Measurements from ENCODE around the gene NRTN. TPM values are rescaled to one million over a fixed set of nuclear protein-coding genes. Genes with fewer than 3 reads are reported as not detected.
A peak's percentile ranks its signal among the peaks of the same experiment; 100 is the strongest.
"Not testable (repeated sequence)": the region's sequence is repeated elsewhere in the genome, so short reads cannot be mapped to it uniquely, and the experiment has no call there.

Gene NRTN
- total RNA-seq, 1 donor from 2014 or later = 0.13 TPM

DNA sequence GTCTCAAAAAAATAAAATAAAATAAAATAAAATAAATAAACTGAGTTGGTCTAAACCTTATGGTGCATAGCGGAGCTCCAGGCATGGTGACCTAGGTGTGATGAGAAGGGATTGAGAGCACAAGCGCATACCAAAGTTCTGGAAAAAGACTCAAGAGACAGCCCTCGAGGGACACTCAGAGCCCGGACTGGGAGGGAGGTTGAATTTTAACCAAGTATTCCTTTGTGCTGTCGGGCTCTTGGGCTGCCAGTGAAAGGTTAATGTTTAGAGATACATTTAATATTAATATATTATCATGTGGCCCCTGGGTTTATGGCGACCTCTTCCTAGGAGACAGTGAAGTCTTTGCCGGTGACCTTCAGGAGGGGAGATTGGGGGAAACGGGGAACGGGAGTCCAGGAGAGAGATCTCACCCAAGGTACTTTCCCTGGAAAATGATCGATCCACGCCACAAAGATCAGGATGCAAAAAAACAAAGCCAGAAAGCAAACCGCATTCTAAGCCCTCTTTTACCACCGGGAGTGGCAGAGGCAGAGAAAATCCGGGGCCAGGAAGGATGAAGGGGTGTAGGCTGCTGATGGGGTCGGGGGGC is 33.0 kb downstream of the NRTN start:
- DNase-seq (ENCODE audit: low read depth in 2 of 2) = no peak

- DNase-seq (ENCODE audit: low read depth in 2 of 2) = no peak
Measured at GRCh38 chr19:5838353-5839064, 33.6 kb downstream of the NRTN start.

- DNase-seq (ENCODE audit: low read depth in 2 of 2) = no peak
Measured at GRCh38 chr19:5839065-5840017, 34.5 kb downstream of the NRTN start, which contains the start of gene FUT6. TSS of gene FUT6 (minus strand) at chr19:5839702. CDS start at chr19:5832567, 7,135 bp downstream.

- not testable (repeated sequence) for DNase-seq (ENCODE audit: low read depth in 2 of 2)
Measured at GRCh38 chr19:5841735-5842111, 36.9 kb downstream of the NRTN start.

DNA sequence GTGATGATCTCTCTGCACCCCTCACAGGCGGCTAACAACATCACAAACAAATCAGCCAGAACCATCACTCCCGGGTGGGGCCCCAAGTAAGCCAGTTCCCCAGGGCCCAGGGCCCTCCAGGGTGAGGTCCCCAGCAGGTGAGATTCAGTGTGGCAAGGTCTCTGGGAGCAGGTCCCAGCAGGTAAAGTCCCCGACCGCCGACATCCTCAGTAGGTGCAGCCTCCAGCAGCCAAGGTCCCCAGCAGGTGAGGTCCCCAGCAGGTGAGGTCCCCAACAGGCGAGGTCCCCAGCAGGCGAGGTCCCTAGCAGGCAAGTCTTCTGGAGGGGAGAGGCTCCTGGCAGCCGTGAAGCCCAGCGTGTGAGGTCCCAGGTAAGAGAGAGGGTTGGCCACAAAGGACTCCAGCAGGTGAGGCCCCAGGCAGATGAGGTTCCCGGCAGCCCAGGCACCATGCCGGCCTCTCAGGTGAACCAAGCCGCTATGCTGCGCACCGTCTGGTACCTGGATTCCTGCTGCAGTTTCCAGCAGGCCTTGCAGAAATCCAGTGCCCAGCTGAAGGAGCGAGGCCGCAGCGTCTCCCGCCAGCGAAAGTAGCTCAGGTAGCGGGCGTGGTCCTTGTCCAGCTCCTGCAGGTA is 38.5 kb downstream of the NRTN start:
- DNase-seq (ENCODE audit: low read depth in 2 of 2) = no peak

DNA sequence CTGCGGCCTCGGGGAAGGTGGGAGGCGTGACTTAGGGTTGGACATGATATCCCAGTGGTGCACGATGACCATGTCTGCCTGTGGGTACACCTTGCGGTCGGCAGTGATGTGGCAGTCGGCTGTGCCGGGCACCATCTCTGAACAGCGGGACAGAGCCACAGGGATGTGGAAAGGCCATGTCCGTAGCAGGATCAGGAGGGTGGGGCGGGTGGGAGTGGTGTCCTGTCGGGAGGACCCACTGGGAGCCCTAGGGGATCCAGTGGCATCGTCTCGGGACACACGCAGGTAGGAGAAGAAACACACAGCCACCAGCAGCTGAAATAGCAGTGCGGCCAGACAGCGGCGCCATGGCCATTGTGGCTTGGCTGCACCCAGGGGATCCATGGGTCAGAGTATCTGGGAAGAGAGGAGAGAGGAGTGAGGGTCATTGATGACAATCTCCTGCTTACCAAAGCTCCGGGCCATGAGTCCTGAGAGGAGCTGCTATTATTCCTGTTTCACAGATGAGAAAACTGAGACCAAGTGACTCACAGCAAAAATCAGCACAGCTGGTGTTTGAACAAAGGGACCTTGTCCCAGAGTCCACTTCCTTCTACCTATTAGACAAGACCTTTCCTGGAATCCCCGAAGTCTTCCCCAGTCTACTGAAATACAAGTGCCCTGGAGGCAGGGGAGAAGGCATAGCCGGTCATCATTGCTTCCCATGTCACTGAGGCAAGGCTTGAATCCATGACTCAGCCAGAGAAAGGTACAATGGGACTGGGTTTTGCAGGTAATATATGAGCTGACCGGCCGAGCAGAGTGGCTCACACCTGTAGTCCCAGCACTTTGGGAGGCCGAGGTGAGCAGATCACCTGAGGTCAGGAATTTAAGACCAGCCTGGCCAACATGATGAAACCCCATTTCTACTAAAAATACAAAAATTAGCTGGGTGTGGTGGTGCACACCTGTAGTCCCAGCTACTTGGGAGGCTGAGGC is 39.9 kb downstream of the NRTN start:
- no peak for DNase-seq (ENCODE audit: low read depth in 2 of 2)

GRCh38 chr19:5847846-5848245 is 43.0 kb downstream of the NRTN start:
- DNase-seq (ENCODE audit: low read depth in 2 of 2) = not testable (repeated sequence)

GRCh38 chr19:5848621-5849020 is 43.8 kb downstream of the NRTN start:
- DNase-seq (ENCODE audit: low read depth in 2 of 2) = not testable (repeated sequence)

DNA sequence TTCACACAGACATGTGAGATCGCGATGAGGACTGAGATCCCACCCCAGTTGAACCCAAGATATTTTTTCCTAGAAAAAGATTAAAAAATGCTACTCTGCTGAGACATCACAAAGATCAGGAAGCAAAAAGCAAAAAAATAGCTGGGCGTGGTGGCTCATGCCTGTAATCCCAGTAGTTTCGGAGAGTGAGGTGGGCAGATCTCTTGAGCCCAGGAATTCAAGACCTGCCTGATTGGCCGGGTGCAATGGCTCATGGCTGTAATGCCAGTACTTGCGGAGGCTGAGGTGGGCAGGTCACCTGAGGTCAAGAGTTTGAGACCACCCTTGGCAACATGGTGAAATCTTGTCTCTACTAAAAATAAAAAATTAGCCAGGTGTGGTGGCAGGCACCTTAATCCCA is 45.3 kb downstream of the NRTN start:
- no peak for DNase-seq (ENCODE audit: low read depth in 2 of 2)

- DNase-seq (ENCODE audit: low read depth in 2 of 2) = no peak
Measured at GRCh38 chr19:5850743-5851293, 46.0 kb downstream of the NRTN start.

- DNase-seq (ENCODE audit: low read depth in 2 of 2) = no peak
Measured at GRCh38 chr19:5851302-5851701, 46.4 kb downstream of the NRTN start, which contains the start of gene FUT3. TSS of gene FUT3 (minus strand) at chr19:5851449.

DNA sequence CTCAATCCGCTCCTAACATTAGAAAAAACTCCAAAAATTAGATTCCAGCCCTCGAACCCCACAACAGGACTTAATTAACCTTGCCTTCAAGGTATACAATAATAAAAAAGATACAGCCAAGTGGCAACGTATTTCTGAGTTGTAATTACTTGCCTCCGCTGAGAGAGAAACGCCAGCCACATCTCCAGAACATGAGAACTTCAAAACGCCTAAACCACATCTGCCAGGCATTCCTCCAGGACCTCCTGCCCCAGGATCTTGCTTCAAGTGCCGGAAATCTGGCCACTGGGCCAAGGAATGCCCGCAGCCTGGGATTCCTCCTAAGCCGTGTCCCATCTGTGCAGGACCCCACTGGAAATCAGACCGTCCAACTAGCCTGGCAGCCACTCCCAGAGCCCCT is 49.3 kb downstream of the NRTN start:
- not testable (repeated sequence) for DNase-seq (ENCODE audit: low read depth in 2 of 2)

DNA sequence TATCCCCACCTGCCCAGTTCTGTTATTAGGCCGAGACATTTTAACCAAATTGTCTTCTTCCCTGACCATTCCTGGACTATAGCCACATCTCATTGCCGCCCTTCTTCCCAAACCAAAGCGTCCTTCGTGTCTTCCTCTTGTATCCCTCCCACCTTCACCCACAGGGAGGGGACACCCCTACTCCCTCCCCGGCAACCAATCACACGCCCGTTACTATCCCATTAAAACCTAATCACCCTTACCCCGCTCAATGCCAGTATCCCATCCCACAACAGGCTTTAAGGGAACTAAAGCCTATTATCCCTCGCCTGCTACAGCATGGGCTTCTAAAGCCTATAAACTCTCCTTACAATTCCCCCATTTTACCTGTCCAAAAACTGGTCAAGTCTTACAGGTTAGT is 50.3 kb downstream of the NRTN start:
- DNase-seq (ENCODE audit: low read depth in 2 of 2) = not testable (repeated sequence)

DNA sequence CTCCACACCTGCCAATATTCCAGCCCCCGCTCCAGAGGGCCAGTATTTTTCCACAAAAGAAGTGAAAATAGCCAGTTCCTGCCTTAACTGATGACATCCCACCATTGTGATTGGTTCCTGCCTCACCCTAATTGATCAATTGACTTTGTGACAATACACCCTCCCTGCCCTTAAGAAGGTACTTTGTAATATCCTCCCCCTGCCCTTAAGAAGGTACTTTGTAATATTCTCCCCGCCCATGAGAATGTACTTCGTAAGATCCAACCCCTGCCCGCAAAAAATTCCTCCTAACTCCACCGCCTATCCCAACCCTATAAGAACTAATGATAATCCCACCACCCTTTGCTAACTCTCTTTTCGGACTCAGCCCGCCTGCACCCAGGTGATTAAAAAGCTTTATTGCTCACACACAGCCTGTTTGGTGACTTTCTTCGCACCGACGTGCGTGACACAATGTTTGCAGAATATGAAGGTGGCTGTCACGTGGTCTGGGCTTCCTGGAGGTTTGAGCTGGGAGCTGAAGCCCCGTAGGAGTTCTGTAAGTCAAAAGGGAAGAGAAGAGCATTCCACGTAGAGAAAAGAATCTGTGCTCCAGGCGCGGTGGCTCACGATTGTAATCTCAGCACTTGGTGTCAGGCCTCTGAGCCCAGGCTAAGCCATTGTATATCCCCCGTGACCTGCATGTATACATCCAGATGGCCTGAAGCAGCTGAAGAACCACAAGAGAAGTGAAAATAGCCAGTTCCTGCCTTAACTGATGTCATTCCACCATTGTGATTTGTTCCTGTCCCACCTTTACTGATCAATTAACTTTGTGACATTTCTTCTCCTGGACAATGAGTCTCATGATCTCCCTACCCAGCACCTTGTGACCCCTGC is 52.6 kb downstream of the NRTN start:
- DNase-seq (ENCODE audit: low read depth in 2 of 2) = no peak

DNA sequence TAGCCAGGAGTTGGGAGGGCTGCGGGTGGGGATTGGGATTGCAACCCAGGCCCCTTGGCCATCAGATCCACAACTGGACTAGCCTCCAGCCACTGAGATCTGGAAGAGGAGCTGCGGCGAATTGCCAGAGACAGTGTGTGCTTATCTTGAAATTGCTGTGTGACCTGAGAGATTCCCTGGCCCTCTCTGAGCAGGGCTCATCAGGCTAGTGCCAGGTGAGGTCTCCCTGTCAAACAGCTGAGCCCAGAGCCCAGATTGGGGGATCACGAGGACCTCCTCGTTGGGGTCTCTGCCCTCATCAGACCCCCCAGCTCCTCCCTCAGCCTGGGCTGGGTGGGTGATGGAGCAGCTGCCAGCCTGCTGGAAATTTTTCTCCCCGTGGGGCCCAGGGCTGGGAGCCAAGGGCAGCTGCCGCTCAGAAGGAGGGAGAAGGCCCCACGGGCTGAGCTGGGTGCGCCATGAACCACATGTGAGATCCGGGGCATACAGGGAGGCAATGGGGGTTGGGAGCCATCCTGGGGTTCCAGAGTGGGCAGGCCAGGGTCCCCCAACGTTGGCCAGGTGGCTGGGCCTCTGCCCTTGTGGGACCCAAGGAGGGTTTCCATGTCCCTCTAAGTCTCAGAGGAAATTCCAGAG is 58.3 kb downstream of the NRTN start:
- DNase-seq (ENCODE audit: low read depth in 2 of 2) = no peak

- DNase-seq (ENCODE audit: low read depth in 2 of 2) = peak in 1 of 2 donors; percentile 18
Measured at GRCh38 chr19:5864013-5864720, 59.3 kb downstream of the NRTN start.

DNA sequence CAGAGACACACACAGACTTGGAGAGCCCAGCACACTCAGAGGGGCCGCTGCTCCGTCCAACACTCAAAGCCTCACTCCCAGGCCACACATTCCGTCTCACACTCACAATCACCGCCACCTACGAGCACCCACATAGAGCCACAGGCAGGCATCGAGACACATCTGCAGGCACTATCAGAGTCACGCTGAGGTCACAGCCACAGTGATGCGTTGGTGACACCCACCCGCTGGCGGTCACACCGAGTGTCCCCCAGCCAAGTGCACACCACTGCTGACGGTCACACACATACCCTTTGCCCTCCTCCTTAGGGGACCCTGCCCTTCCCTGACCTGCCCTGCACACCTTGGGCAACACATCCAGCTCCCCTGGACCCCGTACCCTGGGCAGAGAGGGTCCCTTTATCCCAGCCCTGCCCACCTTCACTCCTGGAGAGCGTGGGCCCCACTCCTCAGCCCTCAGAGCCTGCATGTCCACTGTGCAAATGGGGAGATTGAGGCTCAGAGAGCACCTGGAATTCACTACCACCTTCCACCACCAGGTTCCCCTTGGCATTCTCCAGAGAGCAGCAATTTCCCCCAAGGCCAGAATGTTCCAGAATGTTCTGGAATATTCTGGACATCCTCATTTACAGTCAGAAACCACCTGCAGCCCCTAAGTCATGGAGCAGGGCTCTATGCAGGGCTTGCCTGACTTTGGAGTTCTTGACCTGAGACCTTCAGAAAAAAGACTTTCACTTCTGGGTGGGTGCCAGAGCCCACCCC is 60.0 kb downstream of the NRTN start:
- DNase-seq (ENCODE audit: low read depth in 2 of 2) = no peak

Data from dermis microvascular lymphatic vessel endothelial cell (primary cell).